HepG2 (cell line): ENCODE data around the gene NXT1. TPM values are rescaled to one million over a fixed set of nuclear protein-coding genes. Genes with fewer than 3 reads are reported as not detected.
A peak's percentile ranks its signal among the peaks of the same experiment; 100 is the strongest.

Experiments
- AKNA ChIP-seq: sonication (generic); formaldehyde crosslinking; IDR thresholded peaks from 2 replicates; pipeline ENCODE4 v1.4.0; 2020; ENCODE audit warnings: missing genetic modification reagents, borderline replicate concordance
- CBX1 ChIP-seq: IDR thresholded peaks from one replicate; pipeline ENCODE4 v1.6.1; 2016; ENCODE audit warnings: antibody characterized with exemption, low read depth
- FOXA1 ChIP-seq, 2 experiments: fragments of 450-650 bp in 1 of 2; sonication (generic) in 1 of 2; formaldehyde crosslinking in 1 of 2; IDR thresholded peaks; 2 replicates each; pipeline versions ENCODE4 v1.4.0 to v1.6.1; 2016 to 2020; ENCODE audit warnings: missing genetic modification reagents in 1 of 2
- HNRNPL ChIP-seq: fragments of 200-400 bp; formaldehyde crosslinking; IDR thresholded peaks from 2 replicates; pipeline ENCODE4 v1.6.1; 2017; ENCODE audit warnings: mild to moderate bottlenecking, low read depth, low read length
- HOXA7 ChIP-seq: sonication (generic); formaldehyde crosslinking; IDR thresholded peaks from 2 replicates; pipeline ENCODE4 v1.8.1; 2022; ENCODE audit warnings: mild to moderate bottlenecking, missing genetic modification reagents, moderate library complexity
- KDM5A ChIP-seq: fragments of 200-600 bp; sonication (generic); IDR thresholded peaks from 2 replicates; pipeline ENCODE4 v1.7.0; 2018; ENCODE audit warnings: antibody characterized with exemption, mild to moderate bottlenecking, low read length, borderline replicate concordance
- MXD3 ChIP-seq: IDR thresholded peaks from 2 replicates; pipeline ENCODE4 v1.6.1; 2016; ENCODE audit warnings: mild to moderate bottlenecking, missing biosample characterization, missing genetic modification reagents
- MXD4 ChIP-seq: IDR thresholded peaks from 2 replicates; pipeline ENCODE4 v1.6.1; 2016; ENCODE audit warnings: mild to moderate bottlenecking, missing biosample characterization, missing genetic modification reagents
- POLR2AphosphoS2 ChIP-seq: IDR thresholded peaks from 2 replicates; pipeline ENCODE4 v1.6.1; 2011; ENCODE audit warnings: low read depth, low read length, improper control_type of control experiment
- PPARG ChIP-seq: conservative IDR thresholded peaks from 2 replicates; pipeline ENCODE4 v1.6.1; 2016; ENCODE audit warnings: missing biosample characterization, missing genetic modification reagents
- ZNF687 ChIP-seq: sonication (generic); formaldehyde crosslinking; IDR thresholded peaks from 2 replicates; pipeline ENCODE4 v1.5.1; 2020; ENCODE audit warnings: mild to moderate bottlenecking, missing genetic modification reagents, moderate library complexity
- ZNF841 ChIP-seq: sonication (generic); formaldehyde crosslinking; IDR thresholded peaks from 2 replicates; pipeline ENCODE4 v1.8.1; 2023; ENCODE audit warnings: missing genetic modification reagents, borderline replicate concordance
- ZNF883 ChIP-seq: sonication (generic); formaldehyde crosslinking; IDR thresholded peaks from 2 replicates; pipeline ENCODE4 v1.5.1; 2020; ENCODE audit warnings: mild to moderate bottlenecking, missing genetic modification reagents; ENCODE audit errors: not compliant biosample characterization
- polyA plus RNA-seq, 8 experiments: library from polyadenylated mRNA; depleted of rRNA in 3 of 8; stranded (reverse) in 7 of 8; unstranded in 1 of 8; fragments of >200 nt; fragmentation: Illumina TruSeq in 4 of 8; extraction: Trizol in 4 of 8; gene quantifications; 2 replicates each; pipeline versions ENCODE4 v1.2.1 to v1.2.3, GENCODE V29; 2011 to 2016; ENCODE audit warnings: low read depth in 4 of 8, missing spikeins in 1 of 8, mixed read lengths in 1 of 8; ENCODE audit not compliant: insufficient read depth in 1 of 8
- total RNA-seq, 5 experiments: library from RNA; depleted of rRNA; stranded (reverse); fragments of >200 nt; fragmentation: Illumina TruSeq; extraction: Trizol; gene quantifications; 2 replicates each; pipeline ENCODE4 v1.2.3, GENCODE V29; 2016; ENCODE audit warnings: low read depth in 1 of 5
- TF ChIP-seq, protein P1 (sequence below): sonication (generic); formaldehyde crosslinking; IDR thresholded peaks from 2 replicates; pipeline ENCODE4 v1.5.0; 2020; ENCODE audit warnings: missing genetic modification reagents, mild to moderate bottlenecking, borderline replicate concordance

The NXT1 gene
- total and polyA plus RNA-seq, 2 of the 13 experiments (the other 11 are each of a cell fraction or from before 2014, with no cell fraction given) = 35.6 to 65.9 TPM

- no peak for TF ChIP-seq AKNA (CRISPR knock-in tag)
- peak; percentile 47; the same call in 1 of the 2 replicates for TF ChIP-seq POLR2AphosphoS2
- TF ChIP-seq HOXA7 = no peak
- TF ChIP-seq KDM5A = no peak
- no peak for TF ChIP-seq MXD4
- peak; percentile 34; the same call in 1 of the 2 replicates for TF ChIP-seq ZNF687
- TF ChIP-seq FOXA1 (IDR thresholded peaks at IDR 0.05) = no peak
- no peak for TF ChIP-seq FOXA1 (CRISPR knock-in tag; IDR thresholded peaks at IDR 0.05)
- TF ChIP-seq HNRNPL = 0 out of 2 replicates have a peak, but pooled peaks have one; percentile 57
- TF ChIP-seq, protein P1, sequence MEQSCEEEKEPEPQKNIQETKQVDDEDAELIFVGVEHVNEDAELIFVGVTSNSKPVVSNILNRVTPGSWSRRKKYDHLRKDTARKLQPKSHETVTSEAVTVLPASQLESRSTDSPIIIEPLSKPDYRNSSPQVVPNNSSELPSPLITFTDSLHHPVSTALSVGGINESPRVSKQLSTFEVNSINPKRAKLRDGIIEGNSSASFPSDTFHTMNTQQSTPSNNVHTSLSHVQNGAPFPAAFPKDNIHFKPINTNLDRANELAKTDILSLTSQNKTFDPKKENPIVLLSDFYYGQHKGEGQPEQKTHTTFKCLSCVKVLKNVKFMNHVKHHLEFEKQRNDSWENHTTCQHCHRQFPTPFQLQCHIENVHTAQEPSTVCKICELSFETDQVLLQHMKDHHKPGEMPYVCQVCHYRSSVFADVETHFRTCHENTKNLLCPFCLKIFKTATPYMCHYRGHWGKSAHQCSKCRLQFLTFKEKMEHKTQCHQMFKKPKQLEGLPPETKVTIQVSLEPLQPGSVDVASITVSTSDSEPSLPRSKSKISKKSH = 0 out of 2 replicates have a peak, but pooled peaks have one; percentile 19
- TF ChIP-seq PPARG = no peak
- TF ChIP-seq ZNF841 = no peak
- TF ChIP-seq ZNF883 (CRISPR knock-in tag) = no peak
- TF ChIP-seq MXD3 (CRISPR knock-in tag) = no peak
- TF ChIP-seq CBX1 = no peak
Observed at GRCh38 chr20:23356203-23356602, 5.6 kb downstream of the NXT1 start (continued).
